ENCODE measurements around the gene KCNH4.

GRCh38 chr17:42120161-42120769, 60.7 kb downstream of the KCNH4 start:
- TF ChIP-seq CTCF (IDR thresholded peaks at IDR 0.05) (no peak), POLR2A (IDR thresholded peaks at IDR 0.05) (no peak)

Data from heart left ventricle (tissue), 13 donors.